Measurements from ENCODE around the gene CEP83.

The CEP83 gene

DNA sequence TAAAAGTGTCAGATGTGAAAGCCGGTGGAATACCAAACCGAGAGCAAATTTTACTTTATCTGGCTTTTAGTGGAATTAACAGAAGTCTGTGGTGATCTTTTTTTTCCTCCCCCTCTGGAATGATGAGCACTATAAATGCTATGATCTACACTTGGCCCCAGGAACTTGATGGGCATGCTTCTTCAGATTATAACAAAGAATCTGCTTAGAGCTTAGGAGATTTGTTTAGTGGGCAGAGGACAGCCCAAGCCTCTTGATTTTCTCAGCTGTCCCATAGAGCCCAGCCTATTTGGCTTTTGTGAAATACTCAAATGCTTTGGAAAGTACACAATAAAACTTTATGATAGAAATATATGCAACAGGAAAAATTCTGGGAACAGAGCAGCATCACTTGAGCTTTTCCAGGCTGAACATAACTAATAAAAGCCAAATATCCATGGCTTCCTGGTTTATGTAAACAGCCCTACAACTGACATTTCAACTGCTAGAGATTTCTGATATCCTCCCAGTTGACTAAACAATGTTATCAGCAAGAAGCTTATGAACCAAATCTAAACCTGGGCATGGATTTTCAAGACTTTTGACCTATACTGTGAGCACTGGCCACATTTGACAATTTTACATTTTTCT, 161.7 kb downstream of the CEP83 start:
- no peak for ATAC-seq
- TF ChIP-seq BACH2 (CRISPR knock-in tag; IDR thresholded peaks at IDR 0.05; ENCODE audit: borderline replicate concordance): no peak
- no peak for TF ChIP-seq TSHZ2 (CRISPR knock-in tag; IDR thresholded peaks at IDR 0.05)
- TF ChIP-seq ZNF70 (CRISPR knock-in tag; IDR thresholded peaks at IDR 0.05): no peak
- TF ChIP-seq, protein P1, sequence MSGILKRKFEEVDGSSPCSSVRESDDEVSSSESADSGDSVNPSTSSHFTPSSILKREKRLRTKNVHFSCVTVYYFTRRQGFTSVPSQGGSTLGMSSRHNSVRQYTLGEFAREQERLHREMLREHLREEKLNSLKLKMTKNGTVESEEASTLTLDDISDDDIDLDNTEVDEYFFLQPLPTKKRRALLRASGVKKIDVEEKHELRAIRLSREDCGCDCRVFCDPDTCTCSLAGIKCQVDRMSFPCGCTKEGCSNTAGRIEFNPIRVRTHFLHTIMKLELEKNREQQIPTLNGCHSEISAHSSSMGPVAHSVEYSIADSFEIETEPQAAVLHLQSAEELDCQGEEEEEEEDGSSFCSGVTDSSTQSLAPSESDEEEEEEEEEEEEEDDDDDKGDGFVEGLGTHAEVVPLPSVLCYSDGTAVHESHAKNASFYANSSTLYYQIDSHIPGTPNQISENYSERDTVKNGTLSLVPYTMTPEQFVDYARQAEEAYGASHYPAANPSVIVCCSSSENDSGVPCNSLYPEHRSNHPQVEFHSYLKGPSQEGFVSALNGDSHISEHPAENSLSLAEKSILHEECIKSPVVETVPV (CRISPR knock-in tag; IDR thresholded peaks at IDR 0.05): no peak

GRCh38 chr12:94297096-94297699, 162.5 kb downstream of the CEP83 start:
- no peak for ATAC-seq
- TF ChIP-seq BACH2 (CRISPR knock-in tag; IDR thresholded peaks at IDR 0.05; ENCODE audit: borderline replicate concordance) (no peak), ZNF8 (CRISPR knock-in tag; IDR thresholded peaks at IDR 0.05) (no peak), CSDC2 (CRISPR knock-in tag; IDR thresholded peaks at IDR 0.05) (no peak), ISL1 (CRISPR knock-in tag; IDR thresholded peaks at IDR 0.05) (no peak), CREB5 (CRISPR knock-in tag; IDR thresholded peaks at IDR 0.05; ENCODE audit: low read depth) (no peak), SNAI2 (CRISPR knock-in tag; IDR thresholded peaks at IDR 0.05) (no peak), ZNF70 (CRISPR knock-in tag; IDR thresholded peaks at IDR 0.05) (no peak), ZNF565 (CRISPR knock-in tag; conservative IDR thresholded peaks at IDR 0.05; ENCODE audit: low read depth) (no peak), OSR1 (CRISPR knock-in tag; IDR thresholded peaks at IDR 0.05) (no peak), ZFP30 (CRISPR knock-in tag; IDR thresholded peaks at IDR 0.05) (no peak), ZC3H10 (CRISPR knock-in tag; IDR thresholded peaks at IDR 0.05) (no peak), TOX (CRISPR knock-in tag; IDR thresholded peaks at IDR 0.05; ENCODE audit: borderline replicate concordance) (no peak), RARB (CRISPR knock-in tag; IDR thresholded peaks at IDR 0.05) (no peak), ESRRG (CRISPR knock-in tag; IDR thresholded peaks at IDR 0.05) (no peak), GLIS3 (CRISPR knock-in tag; IDR thresholded peaks at IDR 0.05) (no peak), ZFP3 (CRISPR knock-in tag; IDR thresholded peaks at IDR 0.05) (no peak), TSHZ2 (CRISPR knock-in tag; IDR thresholded peaks at IDR 0.05) (no peak), PPARA (CRISPR knock-in tag; IDR thresholded peaks at IDR 0.05; ENCODE audit: borderline replicate concordance) (no peak)
- TF ChIP-seq, protein P2, sequence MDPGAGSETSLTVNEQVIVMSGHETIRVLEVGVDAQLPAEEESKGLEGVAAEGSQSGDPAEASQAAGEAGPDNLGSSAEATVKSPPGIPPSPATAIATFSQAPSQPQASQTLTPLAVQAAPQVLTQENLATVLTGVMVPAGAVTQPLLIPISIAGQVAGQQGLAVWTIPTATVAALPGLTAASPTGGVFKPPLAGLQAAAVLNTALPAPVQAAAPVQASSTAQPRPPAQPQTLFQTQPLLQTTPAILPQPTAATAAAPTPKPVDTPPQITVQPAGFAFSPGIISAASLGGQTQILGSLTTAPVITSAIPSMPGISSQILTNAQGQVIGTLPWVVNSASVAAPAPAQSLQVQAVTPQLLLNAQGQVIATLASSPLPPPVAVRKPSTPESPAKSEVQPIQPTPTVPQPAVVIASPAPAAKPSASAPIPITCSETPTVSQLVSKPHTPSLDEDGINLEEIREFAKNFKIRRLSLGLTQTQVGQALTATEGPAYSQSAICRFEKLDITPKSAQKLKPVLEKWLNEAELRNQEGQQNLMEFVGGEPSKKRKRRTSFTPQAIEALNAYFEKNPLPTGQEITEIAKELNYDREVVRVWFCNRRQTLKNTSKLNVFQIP (CRISPR knock-in tag; IDR thresholded peaks at IDR 0.05; ENCODE audit: borderline replicate concordance, low read depth): no peak
- TF ChIP-seq, protein P1 (CRISPR knock-in tag; IDR thresholded peaks at IDR 0.05): no peak
